Measurements from ENCODE around the gene ITGA2.
"Not testable (repeated sequence)": the region's sequence is repeated elsewhere in the genome, so short reads cannot be mapped to it uniquely, and the experiment has no call there.

DNA sequence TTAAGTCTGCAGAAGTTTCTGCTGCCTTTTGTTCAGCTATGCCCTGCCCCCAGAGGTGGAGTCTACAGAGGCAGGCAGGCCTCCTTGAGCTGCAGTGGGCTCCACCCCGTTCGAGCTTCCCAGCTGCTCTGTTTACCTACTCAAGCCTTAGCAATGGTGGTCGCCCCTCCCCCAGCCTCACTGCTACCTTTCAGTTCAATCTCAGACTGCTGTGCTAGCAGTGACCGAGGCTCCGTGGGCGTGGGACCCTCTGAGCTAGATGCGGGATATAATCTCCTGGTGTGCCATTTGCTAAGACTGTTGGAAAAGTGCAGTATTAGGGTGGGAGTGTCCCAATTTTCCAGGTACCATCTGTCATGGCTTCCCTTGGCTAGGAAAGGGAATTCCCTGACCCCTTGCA lies 13.0 kb upstream of the ITGA2 start:
- not testable (repeated sequence) for TF ChIP-seq MYC (IDR thresholded peaks at IDR 0.05; ENCODE audit: low read depth, low read length); POLR2A (IDR thresholded peaks at IDR 0.05; ENCODE audit: extremely low read depth, insufficient read length)
- TF ChIP-seq, protein P1, sequence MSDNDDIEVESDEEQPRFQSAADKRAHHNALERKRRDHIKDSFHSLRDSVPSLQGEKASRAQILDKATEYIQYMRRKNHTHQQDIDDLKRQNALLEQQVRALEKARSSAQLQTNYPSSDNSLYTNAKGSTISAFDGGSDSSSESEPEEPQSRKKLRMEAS (IDR thresholded peaks at IDR 0.05; ENCODE audit: low read depth, low read length), result not testable (repeated sequence)
- TF ChIP-seq, protein P2, sequence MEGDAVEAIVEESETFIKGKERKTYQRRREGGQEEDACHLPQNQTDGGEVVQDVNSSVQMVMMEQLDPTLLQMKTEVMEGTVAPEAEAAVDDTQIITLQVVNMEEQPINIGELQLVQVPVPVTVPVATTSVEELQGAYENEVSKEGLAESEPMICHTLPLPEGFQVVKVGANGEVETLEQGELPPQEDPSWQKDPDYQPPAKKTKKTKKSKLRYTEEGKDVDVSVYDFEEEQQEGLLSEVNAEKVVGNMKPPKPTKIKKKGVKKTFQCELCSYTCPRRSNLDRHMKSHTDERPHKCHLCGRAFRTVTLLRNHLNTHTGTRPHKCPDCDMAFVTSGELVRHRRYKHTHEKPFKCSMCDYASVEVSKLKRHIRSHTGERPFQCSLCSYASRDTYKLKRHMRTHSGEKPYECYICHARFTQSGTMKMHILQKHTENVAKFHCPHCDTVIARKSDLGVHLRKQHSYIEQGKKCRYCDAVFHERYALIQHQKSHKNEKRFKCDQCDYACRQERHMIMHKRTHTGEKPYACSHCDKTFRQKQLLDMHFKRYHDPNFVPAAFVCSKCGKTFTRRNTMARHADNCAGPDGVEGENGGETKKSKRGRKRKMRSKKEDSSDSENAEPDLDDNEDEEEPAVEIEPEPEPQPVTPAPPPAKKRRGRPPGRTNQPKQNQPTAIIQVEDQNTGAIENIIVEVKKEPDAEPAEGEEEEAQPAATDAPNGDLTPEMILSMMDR (IDR thresholded peaks at IDR 0.05; ENCODE audit: low read depth, low read length), result not testable (repeated sequence)

Data from NB4 (cell line).